Activated effector memory CD4-positive, alpha-beta T cell treated with anti-CD3 and anti-CD28 coated beads, Interleukin-2, amount 50 U/mL, for 16 hours (primary cell): ENCODE data around the gene UAP1.

Experiments used
- DNase-seq: peaks from one replicate; pipeline ENCODE4 v3.0.0-alpha.2; 2020

Gene UAP1

GRCh38 chr1:162619076-162619475, 57.6 kb downstream of the UAP1 start:
- DNase-seq = no peak

- no peak for DNase-seq
Observed at GRCh38 chr1:162621256-162621655, 59.7 kb downstream of the UAP1 start.

- DNase-seq = no peak
Observed at GRCh38 chr1:162625679-162626078, 64.2 kb downstream of the UAP1 start.

GRCh38 chr1:162626094-162626493, 64.6 kb downstream of the UAP1 start:
- no peak for DNase-seq

- no peak for DNase-seq
Observed at GRCh38 chr1:162626761-162627160, 65.2 kb downstream of the UAP1 start.

GRCh38 chr1:162627662-162628296, 66.3 kb downstream of the UAP1 start:
- DNase-seq = no peak

GRCh38 chr1:162629077-162629627, 67.6 kb downstream of the UAP1 start:
- no peak for DNase-seq

GRCh38 chr1:162629651-162630050, 68.1 kb downstream of the UAP1 start:
- no peak for DNase-seq

GRCh38 chr1:162631546-162632191, 70.1 kb downstream of the UAP1 start:
- DNase-seq = no peak

GRCh38 chr1:162632217-162632666, 70.7 kb downstream of the UAP1 start, which contains the start of gene DDR2:
TSS of gene DDR2 (plus strand) at chr1:162632464. CDS start at chr1:162719064, 86,600 bp downstream.
- DNase-seq = no peak

GRCh38 chr1:162632698-162633080, 71.2 kb downstream of the UAP1 start:
- DNase-seq = no peak

GRCh38 chr1:162633081-162633762, 71.7 kb downstream of the UAP1 start:
- no peak for DNase-seq

- DNase-seq = no peak
Observed at GRCh38 chr1:162635418-162635817, 73.9 kb downstream of the UAP1 start.

GRCh38 chr1:162639718-162640117, 78.2 kb downstream of the UAP1 start:
- DNase-seq = no peak

GRCh38 chr1:162641114-162641513, 79.6 kb downstream of the UAP1 start:
- DNase-seq = no peak

GRCh38 chr1:162644986-162645314, 83.4 kb downstream of the UAP1 start:
- DNase-seq = no peak

GRCh38 chr1:162645666-162646065, 84.1 kb downstream of the UAP1 start:
- DNase-seq = no peak

- DNase-seq = no peak
Observed at GRCh38 chr1:162649583-162649982, 88.1 kb downstream of the UAP1 start.
